ENCODE results near the gene TLR10.
"Not testable (repeated sequence)": the region's sequence is repeated elsewhere in the genome, so short reads cannot be mapped to it uniquely, and the experiment has no call there.

- TF ChIP-seq, protein P1, sequence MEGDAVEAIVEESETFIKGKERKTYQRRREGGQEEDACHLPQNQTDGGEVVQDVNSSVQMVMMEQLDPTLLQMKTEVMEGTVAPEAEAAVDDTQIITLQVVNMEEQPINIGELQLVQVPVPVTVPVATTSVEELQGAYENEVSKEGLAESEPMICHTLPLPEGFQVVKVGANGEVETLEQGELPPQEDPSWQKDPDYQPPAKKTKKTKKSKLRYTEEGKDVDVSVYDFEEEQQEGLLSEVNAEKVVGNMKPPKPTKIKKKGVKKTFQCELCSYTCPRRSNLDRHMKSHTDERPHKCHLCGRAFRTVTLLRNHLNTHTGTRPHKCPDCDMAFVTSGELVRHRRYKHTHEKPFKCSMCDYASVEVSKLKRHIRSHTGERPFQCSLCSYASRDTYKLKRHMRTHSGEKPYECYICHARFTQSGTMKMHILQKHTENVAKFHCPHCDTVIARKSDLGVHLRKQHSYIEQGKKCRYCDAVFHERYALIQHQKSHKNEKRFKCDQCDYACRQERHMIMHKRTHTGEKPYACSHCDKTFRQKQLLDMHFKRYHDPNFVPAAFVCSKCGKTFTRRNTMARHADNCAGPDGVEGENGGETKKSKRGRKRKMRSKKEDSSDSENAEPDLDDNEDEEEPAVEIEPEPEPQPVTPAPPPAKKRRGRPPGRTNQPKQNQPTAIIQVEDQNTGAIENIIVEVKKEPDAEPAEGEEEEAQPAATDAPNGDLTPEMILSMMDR (conservative IDR thresholded peaks at IDR 0.05 in 1 of 2, IDR thresholded peaks at IDR 0.05 in 1 of 2; ENCODE audit: extremely low read depth in 1 of 2, insufficient read depth in 1 of 2, low read depth in 1 of 2, low read length in 2 of 2): not testable (repeated sequence)
- TF ChIP-seq EZH2 (IDR thresholded peaks at IDR 0.05; ENCODE audit: borderline replicate concordance, low read length): not testable (repeated sequence)
Measured at GRCh38 chr4:38806251-38806650, 23.5 kb upstream of the TLR10 start.

Data from mammary epithelial cell (primary cell).